GM18861 (cell line): ENCODE data around the gene CD47.

Experiments used
- ATAC-seq: cut with Tn5 transposase; IDR thresholded peaks from one replicate; pipeline ENCODE4 v1.9.1; 2021; ENCODE audit not compliant: unreplicated experiment

Gene CD47

GRCh38 chr3:108092501-108092900 lies 1.7 kb upstream of the CD47 start:
- no peak for ATAC-seq

- no peak for ATAC-seq
Measured at GRCh38 chr3:108091498-108092250, 843 bp upstream of the CD47 start.

- ATAC-seq: no peak
Measured at GRCh38 chr3:108090049-108090700, 656 bp downstream of the CD47 start.

GRCh38 chr3:108089579-108089978 lies 1.3 kb downstream of the CD47 start:
- ATAC-seq: no peak

GRCh38 chr3:108088697-108089096 lies 2.1 kb downstream of the CD47 start:
- ATAC-seq: peak; percentile 47

- no peak for ATAC-seq
Measured at GRCh38 chr3:108088146-108088545, 2.7 kb downstream of the CD47 start.

GRCh38 chr3:108086653-108087052 lies 4.2 kb downstream of the CD47 start:
- no peak for ATAC-seq

GRCh38 chr3:108085810-108086350 lies 5.0 kb downstream of the CD47 start:
- no peak for ATAC-seq

- ATAC-seq: no peak
Measured at GRCh38 chr3:108085370-108085769, 5.5 kb downstream of the CD47 start.

- no peak for ATAC-seq
Measured at GRCh38 chr3:108079877-108080276, 11.0 kb downstream of the CD47 start.

- no peak for ATAC-seq
Measured at GRCh38 chr3:108079043-108079442, 11.8 kb downstream of the CD47 start.

- no peak for ATAC-seq
Measured at GRCh38 chr3:108076564-108076963, 14.3 kb downstream of the CD47 start.

GRCh38 chr3:108073764-108074431 lies 16.9 kb downstream of the CD47 start:
- ATAC-seq: no peak

GRCh38 chr3:108071368-108071767 lies 19.5 kb downstream of the CD47 start:
- ATAC-seq: no peak

GRCh38 chr3:108070356-108070755 lies 20.5 kb downstream of the CD47 start:
- ATAC-seq: no peak

GRCh38 chr3:108067768-108068167 lies 23.1 kb downstream of the CD47 start:
- ATAC-seq: no peak

- ATAC-seq: no peak
Measured at GRCh38 chr3:108065096-108065495, 25.7 kb downstream of the CD47 start.

- ATAC-seq: no peak
Measured at GRCh38 chr3:108064293-108064887, 26.4 kb downstream of the CD47 start.

GRCh38 chr3:108062051-108062450 lies 28.8 kb downstream of the CD47 start:
- peak; percentile 68 for ATAC-seq

- ATAC-seq: no peak
Measured at GRCh38 chr3:108060331-108060730, 30.5 kb downstream of the CD47 start.

- ATAC-seq: no peak
Measured at GRCh38 chr3:108055931-108056330, 34.9 kb downstream of the CD47 start.
